Fibroblast of pulmonary artery (primary cell): ENCODE results near the gene IGFBP5.

Experiments
- DNase-seq: peaks from one replicate; pipeline ENCODE4 v3.0.0-alpha.2; 2010; ENCODE audit warnings: low read depth
- H3K4me3 ChIP-seq: replicated peaks from 2 replicates; pipeline ENCODE4 v1.5.1; 2011; ENCODE audit warnings: low read depth, mild to moderate bottlenecking, control low read depth, low read length, moderate library complexity
- TF ChIP-seq, protein P1 (sequence below): IDR thresholded peaks from 2 replicates; pipeline ENCODE4 v1.5.1; 2011; ENCODE audit warnings: mild to moderate bottlenecking, control low read depth, low read length, inconsistent platforms; ENCODE audit errors: missing control alignments

IGFBP5 gene

DNA sequence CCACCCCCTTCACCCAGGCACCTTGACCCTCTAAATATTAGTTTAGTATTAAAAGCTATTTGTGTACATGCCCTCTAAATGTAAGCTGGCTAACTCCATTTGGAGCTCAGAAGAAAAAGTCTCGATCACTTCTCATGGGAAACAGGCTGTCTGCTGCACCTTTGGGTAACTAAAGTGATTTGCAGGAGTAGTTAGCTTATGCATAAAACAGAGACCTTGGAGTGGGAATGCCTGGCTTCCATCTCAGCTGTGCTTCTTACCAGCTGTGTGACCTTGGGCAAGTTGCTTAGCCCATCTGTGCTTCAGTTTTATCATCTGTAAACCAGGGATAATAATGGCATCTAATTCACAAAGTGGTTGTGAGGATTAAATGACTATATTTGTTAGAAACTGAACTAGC is 32.2 kb downstream of the IGFBP5 start:
- no peak overlapping the region for H3K4me3 ChIP-seq
- DNase-seq: no peak
- TF ChIP-seq, protein P1, sequence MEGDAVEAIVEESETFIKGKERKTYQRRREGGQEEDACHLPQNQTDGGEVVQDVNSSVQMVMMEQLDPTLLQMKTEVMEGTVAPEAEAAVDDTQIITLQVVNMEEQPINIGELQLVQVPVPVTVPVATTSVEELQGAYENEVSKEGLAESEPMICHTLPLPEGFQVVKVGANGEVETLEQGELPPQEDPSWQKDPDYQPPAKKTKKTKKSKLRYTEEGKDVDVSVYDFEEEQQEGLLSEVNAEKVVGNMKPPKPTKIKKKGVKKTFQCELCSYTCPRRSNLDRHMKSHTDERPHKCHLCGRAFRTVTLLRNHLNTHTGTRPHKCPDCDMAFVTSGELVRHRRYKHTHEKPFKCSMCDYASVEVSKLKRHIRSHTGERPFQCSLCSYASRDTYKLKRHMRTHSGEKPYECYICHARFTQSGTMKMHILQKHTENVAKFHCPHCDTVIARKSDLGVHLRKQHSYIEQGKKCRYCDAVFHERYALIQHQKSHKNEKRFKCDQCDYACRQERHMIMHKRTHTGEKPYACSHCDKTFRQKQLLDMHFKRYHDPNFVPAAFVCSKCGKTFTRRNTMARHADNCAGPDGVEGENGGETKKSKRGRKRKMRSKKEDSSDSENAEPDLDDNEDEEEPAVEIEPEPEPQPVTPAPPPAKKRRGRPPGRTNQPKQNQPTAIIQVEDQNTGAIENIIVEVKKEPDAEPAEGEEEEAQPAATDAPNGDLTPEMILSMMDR: no peak

DNA sequence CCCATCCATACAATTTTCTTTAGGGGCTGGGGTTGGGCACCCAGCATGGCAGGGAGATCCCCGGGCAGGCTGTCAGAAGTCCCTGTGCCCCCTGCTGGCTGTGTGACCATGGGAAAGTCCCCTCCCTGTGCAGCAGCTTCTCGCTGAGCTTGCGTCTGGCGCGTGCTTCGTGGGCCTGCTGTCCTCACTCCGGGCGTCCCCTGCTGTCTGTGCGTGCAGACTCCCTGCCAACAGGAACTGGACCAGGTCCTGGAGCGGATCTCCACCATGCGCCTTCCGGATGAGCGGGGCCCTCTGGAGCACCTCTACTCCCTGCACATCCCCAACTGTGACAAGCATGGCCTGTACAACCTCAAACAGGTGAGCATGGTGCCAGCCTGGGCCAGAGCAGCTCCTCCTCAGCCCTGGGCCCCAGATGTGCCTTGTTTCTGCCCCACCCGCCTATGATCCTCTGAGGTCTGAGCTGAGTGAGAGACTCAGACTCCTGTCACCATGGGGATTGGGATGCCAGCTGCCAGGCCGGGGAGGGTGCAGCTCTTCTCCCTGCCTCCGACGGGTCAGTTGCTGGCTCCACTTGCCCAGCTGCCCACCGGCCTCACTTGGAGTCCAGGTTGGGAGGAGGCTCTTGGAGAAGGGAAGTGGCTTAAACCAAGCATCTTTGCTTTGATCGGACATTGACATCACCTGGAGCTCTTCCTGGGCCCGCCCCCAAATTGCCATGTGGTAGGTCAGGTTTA is 33.5 kb downstream of the IGFBP5 start:
- DNase-seq: no peak
- TF ChIP-seq, protein P1: peak; percentile 6
- H3K4me3 ChIP-seq: no peak overlapping the region

GRCh38 chr2:216661051-216661450 is 34.3 kb downstream of the IGFBP5 start:
- H3K4me3 ChIP-seq: no peak overlapping the region
- no peak for DNase-seq
- TF ChIP-seq, protein P1: no peak

DNA sequence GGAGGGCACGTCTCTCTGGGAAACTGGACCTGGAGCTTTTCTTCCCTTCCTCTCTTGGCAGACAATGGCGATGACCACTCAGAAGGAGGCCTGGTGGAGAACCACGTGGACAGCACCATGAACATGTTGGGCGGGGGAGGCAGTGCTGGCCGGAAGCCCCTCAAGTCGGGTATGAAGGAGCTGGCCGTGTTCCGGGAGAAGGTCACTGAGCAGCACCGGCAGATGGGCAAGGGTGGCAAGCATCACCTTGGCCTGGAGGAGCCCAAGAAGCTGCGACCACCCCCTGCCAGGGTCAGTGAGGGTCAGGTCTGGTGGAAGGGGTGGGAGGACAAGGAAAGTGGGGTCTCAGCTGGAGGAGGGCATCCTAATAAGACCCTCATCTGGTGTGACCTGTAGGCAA is 34.9 kb downstream of the IGFBP5 start:
- H3K4me3 ChIP-seq: no peak overlapping the region
- TF ChIP-seq, protein P1: no peak
- DNase-seq: no peak

GRCh38 chr2:216659276-216659675 is 36.1 kb downstream of the IGFBP5 start:
- H3K4me3 ChIP-seq: no peak overlapping the region
- TF ChIP-seq, protein P1: no peak
- no peak for DNase-seq

GRCh38 chr2:216658757-216659156 is 36.6 kb downstream of the IGFBP5 start:
- TF ChIP-seq, protein P1: no peak
- H3K4me3 ChIP-seq: no peak overlapping the region
- no peak for DNase-seq

- no peak for DNase-seq
- H3K4me3 ChIP-seq: no peak overlapping the region
- TF ChIP-seq, protein P1: no peak
Observed at GRCh38 chr2:216657980-216658379, 37.4 kb downstream of the IGFBP5 start.
